GM13977 (cell line): ENCODE data around the gene LRRC41.
A peak's percentile ranks its signal among the peaks of the same experiment; 100 is the strongest.
"Not testable (repeated sequence)": the region's sequence is repeated elsewhere in the genome, so short reads cannot be mapped to it uniquely, and the experiment has no call there.

Experiments used
- DNase-seq: peaks from one replicate; pipeline ENCODE4 v3.0.0; 2012; ENCODE audit warnings: low spot score
- in situ Hi-C: fragments of 300-500 bp; cut with MboI; formaldehyde crosslinking; loops from one replicate; pipeline ENCODE4 v1.12.0; 2022; ENCODE audit warnings: low sequenced_read_pairs, low pct_unique_long_range_greater_than_20kb, mixed read lengths, inconsistent platforms; ENCODE audit not compliant: unreplicated experiment
- TF ChIP-seq, protein P1 (sequence below): IDR thresholded peaks from 2 replicates; pipeline ENCODE4 v1.5.1; 2012; ENCODE audit warnings: mild to moderate bottlenecking, control low read depth; ENCODE audit not compliant: insufficient read depth; ENCODE audit errors: extremely low read depth, missing control alignments

The LRRC41 gene

DNA sequence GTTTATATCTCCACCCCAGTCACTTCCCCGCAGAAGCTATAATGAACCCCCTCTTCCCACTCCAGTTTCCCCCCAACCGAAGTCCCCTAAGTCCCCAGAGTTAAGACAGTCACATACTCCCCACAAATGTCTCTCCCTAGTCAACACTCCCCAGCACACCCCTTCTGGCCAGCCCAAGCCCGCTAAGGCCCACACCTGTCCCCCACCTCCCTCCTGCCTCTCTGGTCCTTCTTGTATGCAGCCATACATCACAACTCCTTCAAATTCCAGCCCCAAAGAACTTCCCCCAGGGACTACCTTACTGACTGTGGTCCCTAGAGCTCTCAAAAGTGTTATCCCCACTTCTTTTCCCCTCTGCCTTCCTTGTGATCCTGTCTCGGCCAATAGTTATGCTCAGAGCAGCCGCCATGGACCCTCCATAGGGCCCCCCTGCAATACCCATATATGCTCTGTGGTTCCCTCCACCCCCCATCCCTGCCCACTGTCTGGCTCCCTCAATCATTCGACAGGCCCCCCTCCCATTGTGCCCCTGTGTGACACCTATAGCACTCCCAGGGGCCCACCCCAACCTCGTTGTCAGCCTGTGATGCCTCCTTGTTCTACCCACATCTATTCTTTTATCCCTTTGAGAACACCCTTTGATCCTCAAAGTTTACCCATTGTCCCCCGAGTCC, 39.4 kb upstream of the LRRC41 start:
- TF ChIP-seq, protein P1, sequence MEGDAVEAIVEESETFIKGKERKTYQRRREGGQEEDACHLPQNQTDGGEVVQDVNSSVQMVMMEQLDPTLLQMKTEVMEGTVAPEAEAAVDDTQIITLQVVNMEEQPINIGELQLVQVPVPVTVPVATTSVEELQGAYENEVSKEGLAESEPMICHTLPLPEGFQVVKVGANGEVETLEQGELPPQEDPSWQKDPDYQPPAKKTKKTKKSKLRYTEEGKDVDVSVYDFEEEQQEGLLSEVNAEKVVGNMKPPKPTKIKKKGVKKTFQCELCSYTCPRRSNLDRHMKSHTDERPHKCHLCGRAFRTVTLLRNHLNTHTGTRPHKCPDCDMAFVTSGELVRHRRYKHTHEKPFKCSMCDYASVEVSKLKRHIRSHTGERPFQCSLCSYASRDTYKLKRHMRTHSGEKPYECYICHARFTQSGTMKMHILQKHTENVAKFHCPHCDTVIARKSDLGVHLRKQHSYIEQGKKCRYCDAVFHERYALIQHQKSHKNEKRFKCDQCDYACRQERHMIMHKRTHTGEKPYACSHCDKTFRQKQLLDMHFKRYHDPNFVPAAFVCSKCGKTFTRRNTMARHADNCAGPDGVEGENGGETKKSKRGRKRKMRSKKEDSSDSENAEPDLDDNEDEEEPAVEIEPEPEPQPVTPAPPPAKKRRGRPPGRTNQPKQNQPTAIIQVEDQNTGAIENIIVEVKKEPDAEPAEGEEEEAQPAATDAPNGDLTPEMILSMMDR = no peak
- in situ Hi-C loops = loop anchor here (10.0 kb wide), 1 partner anchor 48 kb away; no protein-coding TSS in a partner anchor
- no peak for DNase-seq

DNA sequence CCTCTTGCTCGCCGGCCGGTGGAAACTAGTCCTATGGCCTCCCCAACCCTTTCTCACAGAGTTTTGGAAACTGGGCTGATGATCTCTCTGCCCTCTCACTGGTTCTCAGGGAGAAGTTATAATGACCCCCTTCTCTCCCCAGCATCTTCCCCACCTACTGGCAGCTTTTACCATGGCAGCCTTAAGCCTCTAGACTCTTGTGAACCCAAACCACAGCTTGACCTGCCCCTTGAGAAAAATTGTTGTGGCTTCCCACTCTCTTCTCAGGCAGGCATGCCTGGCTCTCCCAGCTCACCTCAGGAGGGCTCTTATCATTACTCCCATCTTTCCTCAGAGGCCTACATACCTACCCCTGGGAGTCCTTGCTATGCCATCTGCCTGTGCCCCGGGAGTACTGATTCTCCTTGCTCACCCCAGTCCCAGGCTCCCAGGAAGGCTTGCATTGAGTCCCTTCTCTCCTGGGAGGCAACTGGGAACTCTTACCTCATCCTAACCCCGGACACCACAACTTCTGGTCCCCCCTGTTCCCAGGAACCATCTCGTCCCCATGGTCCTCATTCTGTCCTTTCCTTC, 38.8 kb upstream of the LRRC41 start:
- DNase-seq = peak; percentile 58
- TF ChIP-seq, protein P1 = peak; percentile 41
- in situ Hi-C loops = loop anchor here (10.0 kb wide), 1 partner anchor 47 kb away; no protein-coding TSS in a partner anchor

DNA sequence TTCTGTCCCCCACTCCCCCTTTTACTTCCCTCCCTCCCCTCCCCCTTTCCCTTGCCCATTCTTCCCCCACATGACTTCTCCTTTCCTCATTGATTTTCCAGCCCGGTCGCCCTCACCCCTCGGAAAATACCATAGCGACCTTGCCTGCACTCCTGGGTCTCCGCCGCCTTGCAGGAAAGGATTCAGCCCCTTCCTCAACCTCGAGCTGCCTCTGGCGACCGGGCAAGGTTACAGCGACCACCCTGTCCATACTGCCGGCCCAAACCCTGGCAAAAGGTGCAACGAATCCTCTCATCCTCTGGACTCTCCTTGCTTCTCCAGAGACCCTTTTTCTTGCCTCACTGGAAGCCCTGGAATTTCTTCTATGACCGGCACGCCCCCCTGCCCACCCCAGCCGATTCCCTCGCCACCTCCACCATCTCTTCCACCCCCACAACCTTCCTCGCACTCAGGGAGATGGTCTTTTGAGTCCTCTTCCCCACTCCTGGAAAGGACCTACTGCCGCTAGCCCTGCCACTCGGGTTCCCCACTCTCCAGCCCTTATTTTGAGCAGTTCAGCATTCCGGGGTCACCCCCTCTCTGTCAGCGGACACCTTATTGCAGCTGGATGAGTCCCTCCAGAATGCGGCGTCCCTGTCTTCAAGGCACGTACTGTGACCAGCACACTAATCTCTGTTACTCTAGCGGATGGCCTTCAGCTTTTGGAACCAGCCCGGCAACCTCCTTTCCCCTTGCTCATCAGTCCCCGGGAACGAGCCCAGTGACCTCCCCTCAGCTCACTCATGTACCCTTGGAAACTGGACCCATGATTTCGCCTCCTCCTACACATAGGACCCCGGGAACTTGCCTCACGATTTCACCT, 38.0 kb upstream of the LRRC41 start:
- TF ChIP-seq, protein P1 = no peak
- DNase-seq = no peak
- in situ Hi-C loops = loop anchor here (10.0 kb wide), 1 partner anchor 47 kb away; no protein-coding TSS in a partner anchor

DNA sequence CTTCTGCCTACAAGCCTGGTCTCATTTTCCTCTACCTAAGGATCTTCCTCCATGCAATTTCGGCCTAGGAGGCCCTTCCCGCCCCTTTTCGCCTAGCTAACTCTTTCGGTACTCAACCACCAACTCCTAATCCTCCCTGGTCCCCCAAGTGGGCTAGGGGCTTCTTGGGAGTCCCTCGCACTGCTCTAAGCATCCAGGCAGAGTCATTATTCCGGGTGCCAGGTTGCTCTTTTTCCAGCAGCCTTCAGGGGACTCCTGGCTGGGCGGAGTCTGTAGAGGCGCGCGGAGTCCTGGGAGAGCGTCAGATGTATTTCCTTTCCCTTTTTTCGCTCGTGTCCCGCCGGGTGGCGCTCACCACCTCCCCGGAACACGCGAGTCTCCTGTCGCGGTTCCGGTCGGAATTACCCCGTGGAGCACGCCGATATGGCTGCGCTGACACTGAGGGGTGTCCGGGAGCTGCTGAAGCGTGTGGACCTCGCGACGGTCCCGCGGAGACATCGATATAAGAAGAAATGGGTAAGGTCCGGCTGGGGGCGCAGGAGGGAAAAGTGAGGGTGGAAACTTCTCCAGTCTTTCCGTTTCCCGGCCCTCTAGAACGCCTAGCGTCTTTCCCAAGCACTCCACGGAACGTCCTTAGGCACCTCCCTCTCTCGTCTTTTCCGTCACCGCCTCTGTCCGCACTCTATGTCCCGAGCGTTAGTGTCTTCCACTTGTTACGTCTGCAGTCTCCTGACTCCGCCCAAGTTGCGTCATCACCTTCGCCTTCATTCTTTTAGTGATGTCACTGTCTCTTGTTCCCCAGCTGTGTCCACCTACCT, 37.2 kb upstream of the LRRC41 start, which contains the start of gene NSUN4:
TSS of gene NSUN4 (plus strand) at position 404 of the 818 bp plus-strand sequence. CDS start at position 424, 20 bp downstream.
- TF ChIP-seq, protein P1 = peak; percentile 76
- peak; percentile 80 for DNase-seq
- in situ Hi-C loops = loop anchor here (10.0 kb wide), 1 partner anchor 46 kb away; no protein-coding TSS in a partner anchor

DNA sequence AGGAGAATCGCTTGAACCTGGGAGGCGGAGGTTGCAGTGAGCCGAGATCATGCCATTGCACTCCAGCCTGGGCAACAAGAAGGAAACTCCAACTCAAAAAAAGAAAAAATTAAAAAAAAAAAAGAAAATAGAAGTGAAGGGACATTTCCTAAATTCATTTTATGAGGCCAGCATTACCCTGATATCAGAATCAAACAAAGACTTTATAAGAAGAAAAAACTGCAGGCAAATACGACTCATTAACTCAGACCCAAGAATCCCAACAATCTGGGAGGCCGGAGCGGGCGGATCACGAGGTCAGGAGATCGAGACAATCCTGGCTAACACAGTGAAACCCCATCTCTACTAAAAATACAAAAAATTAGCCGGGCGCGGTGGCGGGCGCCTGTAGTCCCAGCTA, 34.0 kb upstream of the LRRC41 start:
- in situ Hi-C loops, DNase-seq: not testable (repeated sequence)

DNA sequence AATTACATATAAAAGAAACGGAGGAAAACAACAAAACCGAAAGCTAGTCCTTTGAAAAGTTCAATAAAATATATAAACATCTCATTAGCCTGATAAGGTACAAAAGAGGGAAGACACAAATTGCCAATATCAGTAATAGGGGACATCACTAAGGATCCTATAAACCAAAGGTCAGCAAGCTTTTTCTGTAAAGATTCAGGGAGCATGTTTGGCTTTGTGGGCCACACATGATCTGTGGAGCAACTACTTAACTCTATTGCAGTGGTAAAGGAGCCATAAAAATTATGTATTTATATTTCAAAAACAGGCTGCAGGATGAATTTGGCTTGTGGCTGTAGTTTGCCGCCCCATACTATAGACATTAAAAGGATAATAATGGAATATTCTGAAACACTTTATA, 31.7 kb upstream of the LRRC41 start:
- in situ Hi-C loops = no loop called here

More for the DNA sequence above, 31.7 kb upstream of the LRRC41 start:
- TF ChIP-seq, protein P1 = no peak
- DNase-seq = no peak
